ENCODE data around the gene KIF3A.

- TF ChIP-seq, protein P1, sequence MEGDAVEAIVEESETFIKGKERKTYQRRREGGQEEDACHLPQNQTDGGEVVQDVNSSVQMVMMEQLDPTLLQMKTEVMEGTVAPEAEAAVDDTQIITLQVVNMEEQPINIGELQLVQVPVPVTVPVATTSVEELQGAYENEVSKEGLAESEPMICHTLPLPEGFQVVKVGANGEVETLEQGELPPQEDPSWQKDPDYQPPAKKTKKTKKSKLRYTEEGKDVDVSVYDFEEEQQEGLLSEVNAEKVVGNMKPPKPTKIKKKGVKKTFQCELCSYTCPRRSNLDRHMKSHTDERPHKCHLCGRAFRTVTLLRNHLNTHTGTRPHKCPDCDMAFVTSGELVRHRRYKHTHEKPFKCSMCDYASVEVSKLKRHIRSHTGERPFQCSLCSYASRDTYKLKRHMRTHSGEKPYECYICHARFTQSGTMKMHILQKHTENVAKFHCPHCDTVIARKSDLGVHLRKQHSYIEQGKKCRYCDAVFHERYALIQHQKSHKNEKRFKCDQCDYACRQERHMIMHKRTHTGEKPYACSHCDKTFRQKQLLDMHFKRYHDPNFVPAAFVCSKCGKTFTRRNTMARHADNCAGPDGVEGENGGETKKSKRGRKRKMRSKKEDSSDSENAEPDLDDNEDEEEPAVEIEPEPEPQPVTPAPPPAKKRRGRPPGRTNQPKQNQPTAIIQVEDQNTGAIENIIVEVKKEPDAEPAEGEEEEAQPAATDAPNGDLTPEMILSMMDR (IDR thresholded peaks at IDR 0.05), result no peak
- TF ChIP-seq POLR2A (IDR thresholded peaks at IDR 0.05), result no peak
Observed at GRCh38 chr5:132667309-132667708, 70.0 kb downstream of the KIF3A start.
